GM13976 (cell line): ENCODE results near the gene TTC36.
"Not testable (repeated sequence)": the region's sequence is repeated elsewhere in the genome, so short reads cannot be mapped to it uniquely, and the experiment has no call there.

ENCODE experiments used
- DNase-seq: peaks from one replicate; pipeline ENCODE4 v3.0.0; 2012; ENCODE audit warnings: low spot score
- in situ Hi-C: fragments of 300-500 bp; cut with MboI; formaldehyde crosslinking; loops from one replicate; pipeline ENCODE4 v1.12.0; 2022; ENCODE audit warnings: low sequenced_read_pairs, mixed read lengths, inconsistent platforms; ENCODE audit not compliant: unreplicated experiment
- TF ChIP-seq, protein P1 (sequence below): IDR thresholded peaks from 2 replicates; pipeline ENCODE4 v1.5.1; 2012; ENCODE audit warnings: borderline replicate concordance, mild to moderate bottlenecking; ENCODE audit not compliant: insufficient read depth; ENCODE audit errors: extremely low read depth, missing control alignments, control extremely low read depth

Gene TTC36

DNA sequence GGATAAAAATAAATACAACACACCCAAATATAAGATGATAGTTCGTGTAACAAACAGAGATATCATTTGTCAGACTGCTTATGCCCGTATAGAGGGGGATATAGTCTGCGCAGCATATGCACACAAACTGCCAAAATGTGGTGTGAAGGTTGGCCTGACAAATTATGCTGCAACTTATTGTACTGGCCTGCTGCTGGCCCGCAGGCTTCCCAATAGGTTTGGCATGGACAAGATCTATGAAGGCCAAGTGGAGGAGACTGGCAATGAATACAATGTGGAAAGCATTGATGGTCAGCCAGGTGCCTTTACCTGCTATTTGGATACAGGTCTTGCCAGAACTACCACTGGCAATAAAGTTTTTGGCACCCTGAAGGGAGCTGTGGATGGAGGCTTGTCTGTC is 33.5 kb downstream of the TTC36 start:
- TF ChIP-seq, protein P1, sequence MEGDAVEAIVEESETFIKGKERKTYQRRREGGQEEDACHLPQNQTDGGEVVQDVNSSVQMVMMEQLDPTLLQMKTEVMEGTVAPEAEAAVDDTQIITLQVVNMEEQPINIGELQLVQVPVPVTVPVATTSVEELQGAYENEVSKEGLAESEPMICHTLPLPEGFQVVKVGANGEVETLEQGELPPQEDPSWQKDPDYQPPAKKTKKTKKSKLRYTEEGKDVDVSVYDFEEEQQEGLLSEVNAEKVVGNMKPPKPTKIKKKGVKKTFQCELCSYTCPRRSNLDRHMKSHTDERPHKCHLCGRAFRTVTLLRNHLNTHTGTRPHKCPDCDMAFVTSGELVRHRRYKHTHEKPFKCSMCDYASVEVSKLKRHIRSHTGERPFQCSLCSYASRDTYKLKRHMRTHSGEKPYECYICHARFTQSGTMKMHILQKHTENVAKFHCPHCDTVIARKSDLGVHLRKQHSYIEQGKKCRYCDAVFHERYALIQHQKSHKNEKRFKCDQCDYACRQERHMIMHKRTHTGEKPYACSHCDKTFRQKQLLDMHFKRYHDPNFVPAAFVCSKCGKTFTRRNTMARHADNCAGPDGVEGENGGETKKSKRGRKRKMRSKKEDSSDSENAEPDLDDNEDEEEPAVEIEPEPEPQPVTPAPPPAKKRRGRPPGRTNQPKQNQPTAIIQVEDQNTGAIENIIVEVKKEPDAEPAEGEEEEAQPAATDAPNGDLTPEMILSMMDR, result no peak
- in situ Hi-C loops, result no loop called here
- no peak for DNase-seq

GRCh38 chr11:118565051-118565450 is 37.8 kb downstream of the TTC36 start:
- in situ Hi-C loops, result no loop called here
- TF ChIP-seq, protein P1, result no peak
- DNase-seq, result no peak

- TF ChIP-seq, protein P1, result no peak
- in situ Hi-C loops, result no loop called here
- DNase-seq, result no peak
These were observed 42.4 kb downstream of the TTC36 start for GRCh38 chr11:118569670-118570069.

- TF ChIP-seq, protein P1, result no peak
- in situ Hi-C loops, result no loop called here
- no peak for DNase-seq
These were observed 43.5 kb downstream of the TTC36 start for GRCh38 chr11:118570787-118571186.

GRCh38 chr11:118571701-118572060 is 44.4 kb downstream of the TTC36 start:
- in situ Hi-C loops, DNase-seq: not testable (repeated sequence)

DNA sequence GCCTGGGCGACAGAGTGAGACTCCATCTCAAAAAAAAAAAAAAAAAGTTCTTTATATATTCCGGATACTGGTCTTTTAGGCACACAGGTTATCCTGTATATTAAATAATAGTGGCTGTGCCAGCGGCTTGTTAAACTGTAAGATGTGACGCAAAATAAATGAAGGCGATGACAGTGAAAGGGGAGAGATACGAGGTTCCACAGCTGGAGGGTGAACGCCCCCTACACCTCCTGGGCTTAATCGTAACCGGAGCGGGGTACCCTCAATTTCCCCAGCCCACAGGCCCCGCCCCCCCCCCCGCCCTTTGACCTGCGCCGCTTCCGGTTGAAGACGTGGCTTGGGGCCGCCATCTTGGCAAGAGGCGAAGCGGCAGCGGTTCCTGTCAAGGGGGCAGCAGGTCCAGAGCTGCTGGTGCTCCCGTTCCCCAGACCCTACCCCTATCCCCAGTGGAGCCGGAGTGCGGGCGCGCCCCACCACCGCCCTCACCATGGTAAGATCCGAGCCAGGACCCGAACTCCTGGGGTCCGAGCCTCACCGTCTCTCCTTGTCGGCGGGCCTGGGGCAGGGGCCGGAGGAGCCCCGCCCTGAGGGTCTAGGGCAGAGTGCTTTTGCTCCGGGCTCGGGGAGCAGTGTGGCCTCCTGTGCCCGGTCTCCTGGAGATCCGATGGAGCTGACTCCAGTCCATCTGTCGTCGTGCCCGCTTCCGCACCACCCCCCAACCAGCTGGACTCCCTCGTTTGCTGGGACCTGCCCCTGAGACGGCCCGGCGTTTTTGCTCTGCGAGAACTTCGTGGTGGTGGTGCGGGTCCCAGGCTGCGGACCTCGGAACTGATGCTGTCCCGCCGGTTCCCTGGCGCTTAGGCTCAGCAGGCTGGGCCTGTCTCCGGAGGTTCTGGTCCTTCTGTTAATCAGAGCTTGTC is 45.0 kb downstream of the TTC36 start, which contains the start of gene ARCN1:
Gene ARCN1 (plus strand): TSS at position 349 of the 920 bp plus-strand sequence. CDS start 139 bp downstream, at position 488.
- in situ Hi-C loops, result no loop called here
- DNase-seq, result peak; percentile 92
- TF ChIP-seq, protein P1, result peak; percentile 6

- TF ChIP-seq, protein P1, result no peak
- in situ Hi-C loops, result no loop called here
- peak; percentile 41 for DNase-seq
These were observed 45.8 kb downstream of the TTC36 start for GRCh38 chr11:118572981-118573550.
